ENCODE measurements around the gene PLEKHS1.

The PLEKHS1 gene

DNA sequence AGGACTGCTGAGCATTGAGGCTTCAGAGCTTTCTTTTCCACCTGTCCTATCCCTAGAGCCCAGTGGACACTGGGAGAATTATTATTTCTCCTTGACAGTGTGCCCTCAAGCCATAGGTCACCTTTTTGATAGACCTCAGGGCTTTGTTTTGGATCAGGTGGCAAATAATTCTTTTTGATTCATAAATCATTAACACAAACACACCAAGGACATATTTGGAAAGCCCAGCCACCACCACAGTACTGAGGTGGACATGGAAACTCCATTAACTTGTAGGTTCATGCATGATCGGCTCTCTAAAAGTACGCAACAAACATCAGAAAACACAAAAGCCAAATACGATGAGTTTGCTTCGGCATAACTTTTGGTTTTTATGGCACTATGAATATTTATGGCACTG lies 17.8 kb upstream of the PLEKHS1 start:
- no peak overlapping the region for H2AK5ac ChIP-seq (ENCODE audit: low read depth, low read length)
- no CpG with 5 or more reads among the region's 4 CpGs for WGBS, 2 donors (ENCODE audit: extremely low coverage in 2 of 2, insufficient read length in 2 of 2, insufficient replicate concordance in 1 of 2)
- no peaks in the 10 kb centered on the region for H3K27me3 ChIP-seq (ENCODE audit: control insufficient read depth in 3 of 3, insufficient read depth in 3 of 3, low read depth in 1 of 3, low read length in 3 of 3)
- H3K4me3 ChIP-seq (ENCODE audit: low read length in 2 of 2), result no peak overlapping the region
- no peak overlapping the region for H4K91ac ChIP-seq (ENCODE audit: low read depth, low read length, poor library complexity)
- H3K14ac ChIP-seq (ENCODE audit: low read length), result no peak overlapping the region
- H2BK120ac ChIP-seq (ENCODE audit: low read depth, low read length), result no peak overlapping the region
- no peak overlapping the region for H2BK12ac ChIP-seq (ENCODE audit: low read length)
- peaks cover 0 to 5% of the 10 kb centered on the region in 2 donors for H3K9me3 ChIP-seq (replicated peaks in 1 of 2; ENCODE audit: control insufficient read depth in 2 of 2, insufficient read depth in 1 of 2, low read depth in 1 of 2, low read length in 2 of 2)
- H2BK5ac ChIP-seq (ENCODE audit: low read length), result no peak overlapping the region
- no peaks in the 10 kb centered on the region for H3K79me1 ChIP-seq (ENCODE audit: low read depth, low read length)
- H4K8ac ChIP-seq (ENCODE audit: low read depth, low read length), result no peak overlapping the region
- H3K23ac ChIP-seq (ENCODE audit: low read depth, low read length, poor library complexity), result no peak overlapping the region
- no peak overlapping the region for H3K9ac ChIP-seq (ENCODE audit: low read depth, low read length, poor library complexity)
- no peak for DNase-seq (ENCODE audit: low spot score)
- no peak overlapping the region for H3K4me2 ChIP-seq (ENCODE audit: insufficient read depth, low read length, poor library complexity, severe bottlenecking)
- H2BK15ac ChIP-seq (ENCODE audit: low read length), result no peak overlapping the region
- H2AFZ ChIP-seq (ENCODE audit: low read length), result no peak overlapping the region
- H3K36me3 ChIP-seq (replicated peaks in 1 of 2; ENCODE audit: control insufficient read depth in 2 of 2, insufficient read depth in 2 of 2, low read length in 2 of 2), result peaks cover 9 to 14% of the 10 kb centered on the region in 2 donors
- H3K4ac ChIP-seq (ENCODE audit: low read length), result no peak overlapping the region
- no peak overlapping the region for H3K18ac ChIP-seq (ENCODE audit: low read length)
- no peak overlapping the region for H3K27ac ChIP-seq (replicated peaks; ENCODE audit: low read length)
- H3K4me1 ChIP-seq (ENCODE audit: control insufficient read depth in 2 of 2, insufficient read depth in 1 of 2, low read depth in 1 of 2, low read length in 2 of 2), result peaks cover 0 to 3% of the 10 kb centered on the region in 2 donors

DNA sequence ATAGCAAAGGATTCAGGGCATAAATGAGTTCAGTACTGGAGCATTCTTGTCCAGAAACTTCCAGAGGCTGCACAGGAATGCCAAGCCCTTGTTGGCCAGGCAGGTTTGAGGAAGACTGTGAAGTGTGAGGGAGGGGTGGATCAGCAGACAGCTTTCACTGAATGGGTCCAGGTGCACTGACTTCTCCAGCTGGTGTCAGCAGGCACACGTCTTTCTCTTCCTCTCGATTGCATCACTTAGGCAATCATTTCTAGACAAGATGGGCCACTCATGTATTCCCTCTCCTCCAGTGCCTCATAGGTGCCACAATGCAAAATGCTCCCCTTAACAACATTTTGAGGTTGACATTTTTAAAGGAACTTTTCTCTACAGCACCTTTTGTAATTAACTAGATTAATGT lies 15.6 kb upstream of the PLEKHS1 start:
- no peak overlapping the region for H3K23ac ChIP-seq (ENCODE audit: low read depth, low read length, poor library complexity)
- H4K91ac ChIP-seq (ENCODE audit: low read depth, low read length, poor library complexity), result no peak overlapping the region
- no peak overlapping the region for H3K4me2 ChIP-seq (ENCODE audit: insufficient read depth, low read length, poor library complexity, severe bottlenecking)
- H3K9ac ChIP-seq (ENCODE audit: low read depth, low read length, poor library complexity), result no peak overlapping the region
- DNase-seq (ENCODE audit: low spot score), result no peak
- no peak overlapping the region for H3K14ac ChIP-seq (ENCODE audit: low read length)
- H3K4me1 ChIP-seq (ENCODE audit: control insufficient read depth in 2 of 2, insufficient read depth in 1 of 2, low read depth in 1 of 2, low read length in 2 of 2), result peaks cover 0 to 3% of the 10 kb centered on the region in 2 donors
- no peak overlapping the region for H3K4ac ChIP-seq (ENCODE audit: low read length)
- no peak overlapping the region for H2AFZ ChIP-seq (ENCODE audit: low read length)
- H2BK5ac ChIP-seq (ENCODE audit: low read length), result no peak overlapping the region
- H3K36me3 ChIP-seq (replicated peaks in 1 of 2; ENCODE audit: control insufficient read depth in 2 of 2, insufficient read depth in 2 of 2, low read length in 2 of 2), result no peaks in the 10 kb centered on the region
- H3K27ac ChIP-seq (replicated peaks; ENCODE audit: low read length), result no peak overlapping the region
- no peak overlapping the region for H4K8ac ChIP-seq (ENCODE audit: low read depth, low read length)
- H2BK15ac ChIP-seq (ENCODE audit: low read length), result no peak overlapping the region
- H2AK5ac ChIP-seq (ENCODE audit: low read depth, low read length), result no peak overlapping the region
- H3K18ac ChIP-seq (ENCODE audit: low read length), result no peak overlapping the region
- H2BK120ac ChIP-seq (ENCODE audit: low read depth, low read length), result no peak overlapping the region
- no peak overlapping the region for H3K4me3 ChIP-seq (ENCODE audit: low read length in 2 of 2)
- no peaks in the 10 kb centered on the region for H3K79me1 ChIP-seq (ENCODE audit: low read depth, low read length)
- no CpG with 5 or more reads among the region's 2 CpGs for WGBS, 2 donors (ENCODE audit: extremely low coverage in 2 of 2, insufficient read length in 2 of 2, insufficient replicate concordance in 1 of 2)
- no peaks in the 10 kb centered on the region for H3K9me3 ChIP-seq (replicated peaks in 1 of 2; ENCODE audit: control insufficient read depth in 2 of 2, insufficient read depth in 1 of 2, low read depth in 1 of 2, low read length in 2 of 2)
- H2BK12ac ChIP-seq (ENCODE audit: low read length), result no peak overlapping the region
- H3K27me3 ChIP-seq (ENCODE audit: control insufficient read depth in 3 of 3, insufficient read depth in 3 of 3, low read depth in 1 of 3, low read length in 3 of 3), result no peaks in the 10 kb centered on the region

DNA sequence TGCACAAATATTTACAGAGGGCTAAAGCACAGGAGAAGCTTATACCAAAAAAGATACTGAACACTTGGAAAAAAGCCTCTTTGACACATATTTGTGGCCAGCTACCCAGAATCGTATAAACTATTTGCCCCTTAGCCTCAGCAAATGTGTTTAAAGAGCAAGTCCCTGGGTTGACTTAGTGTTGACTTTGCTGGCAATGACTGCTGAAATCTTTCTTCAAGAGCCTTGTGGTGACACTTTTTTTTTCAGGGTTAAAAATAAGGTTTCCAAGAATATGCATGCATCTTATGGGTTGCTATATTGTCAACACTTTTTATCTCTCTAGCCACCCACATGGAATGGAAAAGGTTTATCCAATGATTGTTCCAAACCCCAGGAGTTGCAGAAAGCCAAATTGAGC lies 14.9 kb upstream of the PLEKHS1 start:
- no peaks in the 10 kb centered on the region for H3K79me1 ChIP-seq (ENCODE audit: low read depth, low read length)
- no peak overlapping the region for H2BK15ac ChIP-seq (ENCODE audit: low read length)
- no peak overlapping the region for H3K23ac ChIP-seq (ENCODE audit: low read depth, low read length, poor library complexity)
- no peak for DNase-seq (ENCODE audit: low spot score)
- no peak overlapping the region for H2BK12ac ChIP-seq (ENCODE audit: low read length)
- no peak overlapping the region for H3K14ac ChIP-seq (ENCODE audit: low read length)
- H3K9me3 ChIP-seq (replicated peaks in 1 of 2; ENCODE audit: control insufficient read depth in 2 of 2, insufficient read depth in 1 of 2, low read depth in 1 of 2, low read length in 2 of 2), result no peaks in the 10 kb centered on the region
- H3K4ac ChIP-seq (ENCODE audit: low read length), result no peak overlapping the region
- H3K9ac ChIP-seq (ENCODE audit: low read depth, low read length, poor library complexity), result no peak overlapping the region
- H3K4me1 ChIP-seq (ENCODE audit: control insufficient read depth in 2 of 2, insufficient read depth in 1 of 2, low read depth in 1 of 2, low read length in 2 of 2), result peaks cover 0 to 3% of the 10 kb centered on the region in 2 donors
- no peak overlapping the region for H2BK120ac ChIP-seq (ENCODE audit: low read depth, low read length)
- no peak overlapping the region for H3K4me2 ChIP-seq (ENCODE audit: insufficient read depth, low read length, poor library complexity, severe bottlenecking)
- no peaks in the 10 kb centered on the region for H3K27me3 ChIP-seq (ENCODE audit: control insufficient read depth in 3 of 3, insufficient read depth in 3 of 3, low read depth in 1 of 3, low read length in 3 of 3)
- H2BK5ac ChIP-seq (ENCODE audit: low read length), result no peak overlapping the region
- H4K91ac ChIP-seq (ENCODE audit: low read depth, low read length, poor library complexity), result no peak overlapping the region
- H3K4me3 ChIP-seq (ENCODE audit: low read length in 2 of 2), result no peak overlapping the region
- no CpG with 5 or more reads among the region's 1 CpG for WGBS, 2 donors (ENCODE audit: extremely low coverage in 2 of 2, insufficient read length in 2 of 2, insufficient replicate concordance in 1 of 2)
- H3K36me3 ChIP-seq (replicated peaks in 1 of 2; ENCODE audit: control insufficient read depth in 2 of 2, insufficient read depth in 2 of 2, low read length in 2 of 2), result no peaks in the 10 kb centered on the region
- no peak overlapping the region for H2AFZ ChIP-seq (ENCODE audit: low read length)
- H3K27ac ChIP-seq (replicated peaks; ENCODE audit: low read length), result no peak overlapping the region
- H3K18ac ChIP-seq (ENCODE audit: low read length), result no peak overlapping the region
- H4K8ac ChIP-seq (ENCODE audit: low read depth, low read length), result no peak overlapping the region
- H2AK5ac ChIP-seq (ENCODE audit: low read depth, low read length), result no peak overlapping the region

DNA sequence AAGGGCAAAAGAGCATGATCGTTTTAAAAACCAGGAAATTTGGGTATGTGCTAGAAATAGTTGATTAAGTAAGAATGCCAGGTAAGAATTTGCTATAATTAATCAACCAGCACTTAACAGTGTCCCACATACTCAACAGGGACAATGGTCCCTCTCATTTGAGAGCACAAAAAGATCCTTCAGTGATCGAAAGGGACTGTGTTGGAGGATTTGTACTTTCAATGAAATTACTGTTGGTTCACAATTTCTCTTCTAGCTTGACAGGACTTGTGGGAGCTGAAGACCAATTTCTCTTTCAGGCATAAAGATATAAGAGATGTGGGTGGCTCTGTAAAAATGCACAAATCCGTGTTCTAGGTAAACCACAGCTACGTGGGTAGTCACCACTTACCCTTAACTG lies 12.5 kb upstream of the PLEKHS1 start:
- Histone ChIP-seq H3K79me1 (ENCODE audit: low read depth, low read length) (no peaks in the 10 kb centered on the region), H3K23ac (ENCODE audit: low read depth, low read length, poor library complexity) (no peak overlapping the region), H3K4me1 (ENCODE audit: control insufficient read depth in 2 of 2, insufficient read depth in 1 of 2, low read depth in 1 of 2, low read length in 2 of 2) (peaks cover 0 to 3% of the 10 kb centered on the region in 2 donors), H3K4me3 (ENCODE audit: low read length in 2 of 2) (no peak overlapping the region), H4K91ac (ENCODE audit: low read depth, low read length, poor library complexity) (no peak overlapping the region), H2BK120ac (ENCODE audit: low read depth, low read length) (no peak overlapping the region), H3K4ac (ENCODE audit: low read length) (no peak overlapping the region), H2BK12ac (ENCODE audit: low read length) (no peak overlapping the region), H2BK5ac (ENCODE audit: low read length) (no peak overlapping the region), H3K9ac (ENCODE audit: low read depth, low read length, poor library complexity) (no peak overlapping the region), H2AK5ac (ENCODE audit: low read depth, low read length) (no peak overlapping the region), H3K4me2 (ENCODE audit: insufficient read depth, low read length, poor library complexity, severe bottlenecking) (no peak overlapping the region), H2BK15ac (ENCODE audit: low read length) (no peak overlapping the region), H3K9me3 (replicated peaks in 1 of 2; ENCODE audit: control insufficient read depth in 2 of 2, insufficient read depth in 1 of 2, low read depth in 1 of 2, low read length in 2 of 2) (no peaks in the 10 kb centered on the region), H3K18ac (ENCODE audit: low read length) (no peak overlapping the region), H2AFZ (ENCODE audit: low read length) (no peak overlapping the region), H3K27ac (replicated peaks; ENCODE audit: low read length) (no peak overlapping the region), H3K27me3 (ENCODE audit: control insufficient read depth in 3 of 3, insufficient read depth in 3 of 3, low read depth in 1 of 3, low read length in 3 of 3) (no peaks in the 10 kb centered on the region), H3K36me3 (replicated peaks in 1 of 2; ENCODE audit: control insufficient read depth in 2 of 2, insufficient read depth in 2 of 2, low read length in 2 of 2) (no peaks in the 10 kb centered on the region), H4K8ac (ENCODE audit: low read depth, low read length) (no peak overlapping the region), H3K14ac (ENCODE audit: low read length) (no peak overlapping the region)
- WGBS, 2 donors (ENCODE audit: extremely low coverage in 2 of 2, insufficient read length in 2 of 2, insufficient replicate concordance in 1 of 2), result no CpG with 5 or more reads among the region's 4 CpGs
- DNase-seq (ENCODE audit: low spot score), result no peak
